Endothelial cell of umbilical vein (primary cell): Measurements from ENCODE around the gene RAB9B.

Experiments
- CTCF ChIP-seq, 2 donors: IDR thresholded peaks; 1 replicate in 1 of 2; 2 replicates in 1 of 2; pipeline ENCODE4 v1.5.1; 2011; ENCODE audit warnings: low read length in 2 of 2, mild to moderate bottlenecking in 2 of 2, moderate library complexity in 2 of 2, control low read depth in 1 of 2, inconsistent platforms in 1 of 2, low read depth in 1 of 2; ENCODE audit not compliant: insufficient read depth in 1 of 2; ENCODE audit errors: extremely low read depth in 1 of 2
- EZH2 ChIP-seq: IDR thresholded peaks from 2 replicates; pipeline ENCODE4 v1.6.1; 2012; ENCODE audit warnings: borderline replicate concordance, low read depth, mild to moderate bottlenecking, moderate library complexity, low read length, inconsistent platforms; ENCODE audit not compliant: severe bottlenecking
- FOS ChIP-seq: IDR thresholded peaks from 2 replicates; pipeline ENCODE4 v1.6.1; 2011; ENCODE audit warnings: mild to moderate bottlenecking, low read length, moderate library complexity, borderline replicate concordance; ENCODE audit not compliant: insufficient read depth
- POLR2A ChIP-seq: IDR thresholded peaks from 2 replicates; pipeline ENCODE4 v1.6.1; 2012; ENCODE audit warnings: low read depth, mild to moderate bottlenecking, control low read depth, low read length

- TF ChIP-seq CTCF (IDR thresholded peaks at IDR 0.05; ENCODE audit: extremely low read depth in 1 of 2, insufficient read depth in 1 of 2, low read depth in 1 of 2, low read length in 2 of 2) (no peak), EZH2 (no peak), FOS (no peak), POLR2A (no peak)
Observed at GRCh38 chrX:103864149-103864548, 32.1 kb upstream of the RAB9B start.
